NCI-H2196 (cell line): ENCODE data around the gene IMMP2L.

ENCODE experiments used
- DNase-seq: peaks from one replicate; lab custom pipeline; 2025; ENCODE audit not compliant: unreplicated experiment; lab: John Stamatoyannopoulos, UW

IMMP2L gene

GRCh38 chr7:110774071-110774470 lies 788.2 kb downstream of the IMMP2L start:
- no peak for DNase-seq

DNA sequence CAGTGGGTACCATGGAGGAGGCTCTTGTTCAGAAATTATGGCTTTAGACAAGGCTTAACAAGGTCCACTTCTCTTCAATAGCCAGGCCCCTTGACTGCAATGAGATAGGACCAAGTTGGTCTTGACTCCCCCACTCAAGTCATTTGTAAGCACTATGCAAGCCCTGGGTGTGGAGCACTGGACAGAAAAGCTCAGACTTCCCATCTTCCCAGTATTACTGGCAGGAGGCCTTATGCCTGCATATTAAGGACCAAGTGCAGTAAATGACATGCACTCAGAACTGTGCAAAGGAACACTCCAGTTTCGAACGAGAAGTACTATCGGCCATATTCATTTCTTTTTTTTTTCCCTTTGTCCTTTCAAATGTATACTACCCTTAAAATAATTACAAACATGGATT lies 789.7 kb downstream of the IMMP2L start:
- DNase-seq = no peak

GRCh38 chr7:110771717-110772116 lies 790.6 kb downstream of the IMMP2L start:
- no peak for DNase-seq

DNA sequence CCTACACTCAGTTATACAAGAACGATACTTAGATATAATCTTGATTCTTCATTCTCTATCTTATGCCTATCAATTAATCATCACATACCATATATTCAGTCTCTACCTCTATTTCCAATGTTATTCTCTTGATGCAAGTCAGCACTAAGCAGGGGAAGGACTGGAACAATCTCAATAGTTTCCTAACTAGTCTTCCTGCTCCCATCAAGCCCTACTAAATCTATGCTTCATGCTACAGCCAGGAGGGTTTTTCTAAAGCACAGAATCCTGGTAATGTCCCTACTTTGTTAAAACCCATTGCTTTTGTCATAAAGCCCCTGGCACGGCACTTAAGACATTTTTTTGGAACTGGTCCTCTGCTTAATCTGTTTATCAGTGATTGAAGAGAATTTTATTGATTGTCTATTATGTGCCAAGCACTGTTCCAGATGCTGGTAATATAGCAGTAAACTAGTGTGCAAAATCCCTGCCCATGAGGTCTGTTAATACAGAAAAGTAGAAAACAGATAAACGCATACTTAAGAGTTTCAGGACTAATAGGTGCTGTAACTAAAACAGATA lies 794.7 kb downstream of the IMMP2L start:
- no peak for DNase-seq

DNA sequence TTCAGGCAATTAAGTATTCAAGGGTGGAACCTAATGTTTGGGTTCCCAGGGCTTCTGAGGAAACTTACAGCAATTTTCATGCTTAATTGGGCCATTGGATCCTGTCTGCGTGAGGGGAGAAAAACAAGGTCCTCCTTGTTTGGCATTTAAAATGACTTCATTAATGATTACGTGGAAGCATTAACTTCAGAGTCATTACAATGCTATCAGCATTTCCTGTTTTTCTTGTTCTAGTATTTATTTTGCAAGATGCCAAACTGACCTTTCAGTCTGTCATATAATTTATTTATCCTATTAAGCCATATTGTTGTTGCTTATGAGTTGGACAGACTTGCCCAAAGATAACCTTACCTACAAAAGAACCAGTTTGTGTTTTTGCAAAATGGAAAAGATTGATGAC lies 795.4 kb downstream of the IMMP2L start:
- DNase-seq = no peak

DNA sequence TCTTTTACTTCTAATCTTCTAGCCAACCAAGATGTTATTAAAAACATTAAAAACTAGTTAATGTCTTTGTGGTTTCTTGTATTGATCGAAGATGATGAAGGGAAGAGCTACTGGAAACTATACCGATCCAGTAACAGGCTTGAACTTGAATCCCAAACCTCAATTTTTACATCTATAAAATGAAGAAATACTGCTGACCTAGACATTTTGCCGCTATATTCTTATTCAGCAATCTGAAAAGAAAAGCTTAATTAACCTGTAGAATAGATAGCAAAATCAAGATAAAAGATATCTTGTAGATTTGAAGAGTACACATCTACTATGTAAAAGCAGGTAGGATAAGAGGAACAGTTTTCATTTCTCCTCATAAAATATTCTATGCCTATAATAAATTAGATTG lies 797.4 kb downstream of the IMMP2L start:
- DNase-seq = no peak

DNA sequence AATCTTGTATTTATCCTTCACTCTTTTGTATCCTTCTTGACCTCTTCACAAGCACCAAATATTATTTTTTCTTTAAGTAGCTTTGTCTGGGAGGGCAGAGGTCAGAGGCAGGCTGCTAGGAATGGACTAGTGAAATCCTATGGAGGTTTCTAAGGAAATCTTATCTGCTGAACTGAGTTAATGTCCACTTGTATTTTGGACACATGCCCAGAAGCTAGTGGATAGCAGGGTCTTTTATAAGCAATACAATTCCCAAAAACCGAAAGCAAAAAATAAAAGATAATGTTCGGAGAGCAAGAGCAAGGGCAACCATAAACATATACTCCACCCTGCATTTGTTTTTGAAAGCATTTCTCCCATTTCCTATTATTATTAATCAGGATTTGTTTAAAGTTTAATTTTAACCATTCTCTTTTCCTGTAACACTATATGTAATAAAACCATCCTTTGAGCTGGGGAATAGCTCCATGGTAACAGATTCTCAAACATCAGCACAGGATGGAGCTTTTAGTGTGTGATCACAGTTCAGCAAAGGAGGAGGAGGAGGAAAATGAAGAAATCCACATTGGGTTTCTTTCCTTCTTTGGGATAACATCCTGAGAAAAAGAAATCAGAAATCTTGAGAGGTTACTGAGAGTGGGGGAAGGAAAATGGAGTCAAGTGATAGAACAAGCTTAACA lies 799.6 kb downstream of the IMMP2L start:
- DNase-seq = peak; percentile 8

GRCh38 chr7:110760341-110760740 lies 802.0 kb downstream of the IMMP2L start:
- DNase-seq = no peak

DNA sequence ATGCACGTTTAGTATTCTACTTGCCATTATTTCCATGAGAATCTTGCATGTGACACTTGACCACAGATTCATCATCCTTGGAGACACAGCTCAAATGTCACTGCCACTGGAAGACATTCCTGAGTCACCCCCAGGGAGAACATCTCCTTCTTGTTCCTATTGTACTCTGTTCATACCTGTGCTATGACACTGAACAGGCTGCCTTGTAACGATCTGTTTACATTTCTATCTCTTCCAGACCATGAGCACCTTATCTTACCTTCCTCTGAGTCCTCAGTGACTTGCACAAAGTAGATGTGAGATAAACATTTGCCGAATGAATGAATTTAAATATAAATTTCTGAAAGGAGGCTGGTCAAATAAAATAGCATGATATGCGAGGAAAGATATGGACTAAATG lies 803.2 kb downstream of the IMMP2L start:
- DNase-seq = no peak

DNA sequence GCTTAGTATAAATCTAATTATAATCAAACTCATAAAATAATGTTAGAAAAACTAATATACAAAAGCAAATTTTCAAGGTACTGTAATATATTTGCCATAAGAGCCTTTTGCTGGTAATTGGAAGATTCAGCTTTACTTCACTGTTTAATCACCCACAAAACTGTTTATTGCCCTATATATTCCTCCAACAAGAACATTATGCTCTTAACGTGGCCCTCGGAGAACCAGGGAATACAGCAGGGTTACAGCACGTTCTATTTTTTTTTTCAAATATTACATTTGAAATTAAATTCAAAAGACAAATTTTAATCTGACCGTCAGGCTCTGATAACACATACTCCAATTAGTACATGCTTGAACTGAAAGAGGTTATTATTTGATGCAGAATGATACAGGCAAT lies 807.6 kb downstream of the IMMP2L start:
- DNase-seq = no peak

DNA sequence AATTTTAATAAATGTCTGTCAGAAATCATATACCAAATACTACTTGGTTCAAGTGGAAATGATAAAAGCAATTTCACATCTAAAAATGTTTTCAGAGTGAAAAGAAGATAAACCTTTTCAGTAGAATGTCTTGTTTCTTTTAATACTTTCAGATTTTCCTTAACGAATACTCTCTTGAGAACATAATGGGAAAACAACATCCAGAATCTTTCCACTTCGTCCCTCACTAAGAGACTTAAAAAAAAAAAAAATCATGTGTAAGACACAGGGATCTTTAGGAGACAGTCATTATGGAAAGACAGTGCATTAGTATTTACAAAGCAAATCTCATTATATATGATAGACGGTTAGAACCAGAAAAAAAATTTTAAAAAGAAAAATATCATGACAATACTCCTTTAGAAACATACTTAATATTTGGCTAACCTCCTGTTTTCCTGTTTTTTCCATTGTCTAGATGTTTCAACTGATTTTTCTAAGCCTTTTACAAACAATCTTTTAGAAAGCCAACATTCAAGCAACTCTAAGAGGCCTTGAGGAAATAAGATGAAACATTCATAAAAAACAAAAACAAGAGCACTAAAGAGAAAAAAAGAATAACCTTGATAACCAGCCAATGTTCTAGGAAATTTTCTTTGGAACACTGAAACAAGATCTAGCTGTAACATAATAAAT lies 811.2 kb downstream of the IMMP2L start:
- no peak for DNase-seq

- DNase-seq = no peak
Observed at GRCh38 chr7:110733221-110733620, 829.1 kb downstream of the IMMP2L start.

DNA sequence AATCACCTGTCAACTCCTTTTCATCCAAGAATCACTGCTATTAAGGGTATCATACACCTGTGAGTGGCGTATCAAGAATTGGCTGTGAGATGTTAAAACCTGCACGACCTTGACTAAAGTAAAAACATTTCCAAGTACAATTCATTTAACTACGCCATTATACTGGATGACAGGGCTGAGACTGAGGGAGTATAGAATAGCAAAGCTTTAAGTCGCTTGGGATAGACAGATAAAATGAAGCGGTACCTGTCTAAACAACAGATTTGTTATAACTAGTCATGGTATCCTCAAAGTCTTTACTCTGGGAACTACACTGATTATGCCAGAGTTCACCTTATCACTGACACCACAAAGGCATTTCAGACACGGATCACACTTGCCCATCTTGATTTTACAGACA lies 837.5 kb downstream of the IMMP2L start:
- DNase-seq = no peak

DNA sequence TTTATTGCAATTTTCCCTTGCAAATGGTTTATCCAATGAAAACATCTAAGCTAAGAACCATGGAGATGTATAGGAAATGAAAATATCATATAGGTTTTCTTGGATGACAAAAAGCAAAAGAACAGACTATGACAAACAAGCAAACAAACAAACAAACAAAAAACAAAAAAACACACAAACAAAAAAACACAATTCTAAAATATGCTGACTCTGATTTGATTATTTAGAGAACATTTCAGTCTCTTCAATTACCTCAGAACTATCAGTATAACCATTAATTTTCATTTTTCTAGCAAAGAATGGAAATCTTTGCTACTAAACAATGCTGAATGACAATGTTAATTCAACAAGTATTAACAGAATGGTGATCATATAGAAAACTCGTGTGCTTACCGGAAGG lies 840.9 kb downstream of the IMMP2L start:
- DNase-seq = no peak

DNA sequence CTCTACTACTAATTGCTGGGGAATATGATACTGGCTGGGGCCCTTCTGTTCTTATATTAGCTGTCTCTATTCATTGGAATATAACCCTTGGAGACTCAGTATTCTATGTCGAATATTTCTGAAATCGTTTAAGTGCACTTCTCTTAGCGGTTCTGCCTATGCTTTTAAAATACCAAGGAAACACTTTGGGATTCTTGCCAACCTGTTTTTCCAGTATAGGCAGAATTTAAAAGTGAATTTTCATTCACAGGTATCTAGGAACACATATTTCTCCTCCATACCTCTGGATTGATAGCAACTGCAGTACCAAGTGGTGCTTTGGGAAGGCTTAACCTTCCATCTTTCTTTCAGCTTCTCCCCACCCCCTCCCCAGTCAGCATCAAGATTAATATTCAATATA lies 841.7 kb downstream of the IMMP2L start:
- DNase-seq = no peak

DNA sequence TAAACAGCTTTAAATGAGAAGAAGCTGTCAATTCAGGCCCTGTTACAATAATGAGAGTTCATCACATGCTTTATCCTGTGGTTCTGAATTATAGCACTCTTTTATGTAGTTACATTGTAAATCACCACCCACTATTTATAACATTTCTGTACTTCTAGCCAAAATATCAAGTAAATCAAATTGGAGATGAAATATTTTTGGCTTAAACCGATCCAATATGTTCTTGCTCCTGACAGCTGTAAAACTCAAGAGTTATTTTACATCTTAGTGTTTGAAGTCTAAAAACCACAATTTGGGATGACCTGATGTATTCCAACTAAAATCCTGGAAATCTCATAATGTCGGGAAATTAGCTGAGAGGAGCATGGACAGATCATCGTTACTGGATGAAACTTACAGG lies 842.6 kb downstream of the IMMP2L start:
- DNase-seq = no peak

GRCh38 chr7:110718503-110719205 lies 843.6 kb downstream of the IMMP2L start:
- DNase-seq = no peak

DNA sequence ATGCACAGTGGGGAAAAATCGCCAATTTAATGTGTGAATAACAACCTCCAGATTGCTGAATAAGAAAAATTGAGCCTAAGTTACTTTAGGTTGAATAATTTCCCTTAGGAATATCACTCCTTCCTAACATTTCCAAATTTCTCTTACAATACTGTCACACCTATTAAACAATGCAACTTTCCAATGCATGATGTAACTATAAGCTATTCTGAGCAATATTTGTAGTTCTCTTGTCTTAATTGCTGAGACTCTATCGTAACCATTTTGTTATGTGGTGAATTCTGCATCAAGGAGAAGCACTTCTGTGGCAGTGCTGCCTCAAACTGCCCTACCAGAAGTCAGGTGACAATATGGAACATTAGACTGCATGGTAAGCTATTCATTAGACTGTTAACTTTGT lies 858.1 kb downstream of the IMMP2L start:
- no peak for DNase-seq

GRCh38 chr7:110698576-110698975 lies 863.7 kb downstream of the IMMP2L start:
- DNase-seq = no peak

DNA sequence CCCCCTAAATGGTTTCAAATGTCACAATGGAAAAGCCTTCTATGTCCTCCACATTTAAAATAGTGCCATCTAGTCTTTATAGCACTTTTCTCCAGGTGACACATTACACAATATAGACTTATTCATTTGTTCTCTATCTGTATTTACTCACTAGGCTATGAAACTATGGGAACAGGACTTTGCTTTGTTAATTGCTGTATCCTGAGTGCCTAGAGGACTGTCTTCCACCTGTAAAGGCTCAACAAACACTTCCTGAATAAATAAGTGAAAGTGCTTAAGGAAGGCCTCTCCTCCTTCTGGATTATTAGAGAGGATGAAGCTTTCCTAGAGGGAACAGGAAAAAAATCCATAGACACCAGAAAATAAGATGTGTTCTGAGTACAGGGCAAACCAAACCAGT lies 868.9 kb downstream of the IMMP2L start:
- no peak for DNase-seq

GRCh38 chr7:110688908-110689307 lies 873.4 kb downstream of the IMMP2L start:
- DNase-seq = no peak

DNA sequence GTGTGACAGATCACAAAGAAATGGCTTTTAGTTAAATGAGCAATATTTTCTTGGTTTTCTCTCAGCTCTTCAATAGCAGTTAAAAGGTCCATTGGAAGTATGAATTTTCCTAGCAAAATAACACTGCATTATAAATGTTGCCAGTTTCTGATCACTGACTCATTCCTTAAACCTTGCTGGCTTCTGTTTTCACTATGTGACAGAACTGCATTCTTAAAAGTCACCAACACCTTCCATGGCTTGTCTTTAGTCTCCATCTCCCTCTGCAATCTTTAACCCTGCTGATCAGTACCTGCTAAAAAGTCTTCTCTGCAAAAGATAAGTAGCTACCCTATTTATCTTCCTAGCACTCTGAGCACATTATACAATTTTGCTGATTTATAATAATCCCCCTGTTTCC lies 876.4 kb downstream of the IMMP2L start:
- DNase-seq = no peak
